HG03196 (cell line): ENCODE data around the gene RIOK1.
A peak's percentile ranks its signal among the peaks of the same experiment; 100 is the strongest.
"Not testable (repeated sequence)": the region's sequence is repeated elsewhere in the genome, so short reads cannot be mapped to it uniquely, and the experiment has no call there.

Experiments used
- ATAC-seq: cut with Tn5 transposase; IDR thresholded peaks from one replicate; pipeline ENCODE4 v1.9.1; 2021; ENCODE audit not compliant: unreplicated experiment

The RIOK1 gene

GRCh38 chr6:7389451-7390225 lies at the start of gene RIOK1, which contains the start of gene CAGE1:
Gene RIOK1, plus strand, starts transcription at chr6:7389808. Its CDS starts 195 bp downstream, at chr6:7390003.
Gene CAGE1, minus strand, starts transcription at chr6:7389742. Its CDS starts 2,569 bp downstream, at chr6:7387173.
- ATAC-seq: peak; percentile 98

- ATAC-seq: no peak
Observed at GRCh38 chr6:7341271-7341670, 48.3 kb upstream of the RIOK1 start.

- peak; percentile 89 for ATAC-seq
Observed at GRCh38 chr6:7341989-7342742, 47.4 kb upstream of the RIOK1 start.

- no peak for ATAC-seq
Observed at GRCh38 chr6:7343546-7344475, 45.8 kb upstream of the RIOK1 start.

GRCh38 chr6:7344773-7345450 lies 44.7 kb upstream of the RIOK1 start:
- ATAC-seq: not testable (repeated sequence)

GRCh38 chr6:7347551-7347997 lies 42.0 kb upstream of the RIOK1 start:
- not testable (repeated sequence) for ATAC-seq

GRCh38 chr6:7350591-7350990 lies 39.0 kb upstream of the RIOK1 start:
- ATAC-seq: not testable (repeated sequence)

GRCh38 chr6:7351916-7352315 lies 37.7 kb upstream of the RIOK1 start:
- not testable (repeated sequence) for ATAC-seq

GRCh38 chr6:7367408-7367807 lies 22.2 kb upstream of the RIOK1 start:
- no peak for ATAC-seq

GRCh38 chr6:7373739-7374138 lies 15.9 kb upstream of the RIOK1 start:
- no peak for ATAC-seq

- no peak for ATAC-seq
Observed at GRCh38 chr6:7377961-7378360, 11.6 kb upstream of the RIOK1 start.

- no peak for ATAC-seq
Observed at GRCh38 chr6:7378740-7379139, 10.9 kb upstream of the RIOK1 start.

GRCh38 chr6:7381092-7381491 lies 8.5 kb upstream of the RIOK1 start:
- ATAC-seq: no peak

- ATAC-seq: no peak
Observed at GRCh38 chr6:7389162-7389450, 502 bp upstream of the RIOK1 start.

GRCh38 chr6:7390226-7390878 lies 744 bp downstream of the RIOK1 start:
- ATAC-seq: peak; percentile 10

- no peak for ATAC-seq
Observed at GRCh38 chr6:7391151-7391550, 1.5 kb downstream of the RIOK1 start.

- no peak for ATAC-seq
Observed at GRCh38 chr6:7392402-7392801, 2.8 kb downstream of the RIOK1 start.

- ATAC-seq: no peak
Observed at GRCh38 chr6:7401075-7401474, 11.5 kb downstream of the RIOK1 start.

- no peak for ATAC-seq
Observed at GRCh38 chr6:7402716-7403115, 13.1 kb downstream of the RIOK1 start.

GRCh38 chr6:7404546-7404945 lies 14.9 kb downstream of the RIOK1 start:
- no peak for ATAC-seq
